ENCODE data around the gene AKR7A2. TPM values are rescaled to one million over a fixed set of nuclear protein-coding genes. Genes with fewer than 3 reads are reported as not detected.

The AKR7A2 gene
- total RNA-seq, 1 experiment from 2014 or later = 124 TPM

GRCh38 chr1:19343617-19344350 lies 31.8 kb upstream of the AKR7A2 start:
- DNase-seq (ENCODE audit: low read depth) = no peak

DNA sequence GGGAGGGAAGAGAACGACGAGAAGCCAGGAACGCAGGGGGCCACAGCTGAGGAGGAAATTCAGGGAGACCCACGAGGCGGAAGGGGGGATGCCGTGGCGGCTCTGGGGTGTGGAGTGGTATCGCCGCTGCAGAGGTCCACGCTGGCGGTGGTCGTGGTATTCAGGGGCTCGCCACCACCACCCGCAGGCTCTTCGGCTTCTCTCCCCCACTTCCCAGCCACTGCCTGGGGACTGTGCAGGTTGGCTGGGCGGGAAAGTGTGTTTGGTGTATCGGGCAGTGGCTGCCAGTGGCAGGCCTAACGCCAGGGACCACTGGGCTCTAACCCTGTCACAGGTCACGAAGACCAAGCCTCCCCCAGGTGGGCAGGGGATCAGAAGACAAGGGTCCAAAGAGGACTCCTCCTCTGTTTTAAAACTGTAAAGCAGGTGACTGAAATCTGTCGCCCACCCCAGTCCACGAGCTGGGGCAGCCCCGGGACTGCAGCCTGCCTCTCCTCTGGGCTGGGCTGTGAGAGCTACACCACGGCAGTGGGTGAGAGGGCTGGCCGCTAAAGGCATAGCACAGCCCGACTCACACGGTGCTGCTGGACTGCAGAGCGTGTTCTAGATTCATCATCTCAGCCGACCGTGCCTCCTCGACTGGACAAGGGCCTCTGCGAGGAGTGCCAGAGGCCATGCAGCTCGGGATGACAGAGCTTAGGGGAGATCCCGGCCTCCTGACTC lies 31.1 kb upstream of the AKR7A2 start:
- DNase-seq (ENCODE audit: low read depth) = no peak

DNA sequence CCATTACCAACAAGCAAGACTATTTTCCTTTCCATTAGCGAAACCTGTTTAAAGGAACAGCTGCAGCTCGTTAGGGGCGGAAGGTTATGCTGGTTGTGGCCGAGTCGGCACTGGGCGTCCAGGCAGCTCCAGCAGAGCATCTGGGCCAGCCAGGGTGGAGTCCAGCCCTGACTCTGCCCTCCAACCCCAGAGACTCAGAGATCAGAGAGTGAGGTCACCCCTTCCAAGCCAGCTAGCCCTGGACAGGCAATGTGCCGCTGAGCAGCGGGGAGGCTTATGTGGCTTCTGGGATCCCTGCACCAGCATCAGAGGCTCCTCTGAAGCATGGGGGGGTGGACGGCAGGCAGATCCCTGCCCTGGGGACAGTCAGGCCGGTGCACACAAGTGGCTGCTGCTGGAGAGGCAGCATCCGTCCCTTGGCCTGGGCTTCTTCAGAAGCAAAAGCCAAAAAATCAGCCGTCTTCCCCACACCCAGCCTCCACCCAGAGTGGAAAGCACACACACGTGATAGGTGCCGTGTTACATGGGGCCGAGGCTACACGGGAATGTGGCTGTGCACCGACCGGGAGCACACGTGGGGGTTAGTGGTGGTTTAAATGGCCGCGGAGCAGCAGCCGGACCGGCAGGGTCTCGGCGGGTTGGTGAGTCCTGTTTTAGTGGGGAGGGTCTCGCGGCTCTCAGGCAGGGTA lies 30.3 kb upstream of the AKR7A2 start:
- no peak for DNase-seq (ENCODE audit: low read depth)

DNA sequence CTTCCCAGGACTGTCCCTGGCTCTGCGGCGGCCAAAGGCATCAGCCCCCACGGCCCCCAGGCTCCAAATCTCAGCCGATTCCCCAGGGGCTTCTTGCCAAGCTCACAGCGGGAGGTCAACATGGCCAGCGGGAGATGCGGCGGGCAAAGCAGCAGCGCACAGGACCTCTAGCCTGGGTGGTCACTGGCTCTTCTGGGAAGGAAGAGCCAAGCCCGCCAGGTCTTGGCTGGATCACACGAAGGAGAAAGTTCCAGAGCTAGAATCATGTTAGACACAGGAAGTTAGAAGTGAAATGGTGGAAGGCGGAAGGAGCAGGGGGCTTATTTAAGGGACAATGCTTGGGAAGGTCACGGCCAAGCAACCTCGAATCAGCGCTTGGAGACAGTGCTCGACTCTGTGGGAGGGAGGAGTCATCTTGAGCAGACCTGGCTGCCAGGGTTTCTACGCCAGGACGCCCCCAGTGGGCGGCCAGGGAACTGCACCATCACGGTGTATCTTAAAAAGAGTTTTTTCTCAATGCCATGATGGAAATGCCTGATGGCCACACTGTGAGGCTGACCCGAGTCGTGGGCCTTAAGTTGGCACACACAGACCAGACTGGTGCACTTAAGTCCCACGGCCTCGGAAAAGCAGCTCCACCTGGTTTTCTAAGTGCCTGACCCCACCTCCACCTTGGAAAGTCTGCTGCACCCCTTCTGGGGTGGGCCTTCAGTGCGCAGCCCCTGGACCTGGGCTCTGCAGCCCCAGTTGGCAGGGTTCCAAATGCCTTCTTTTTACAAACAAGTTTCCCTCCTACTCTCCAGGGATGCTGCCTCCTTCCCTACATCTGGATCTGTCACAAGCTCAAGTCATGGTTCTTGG lies 29.5 kb upstream of the AKR7A2 start:
- peak; percentile 62 for DNase-seq (ENCODE audit: low read depth)

GRCh38 chr1:19340387-19340937 lies 28.5 kb upstream of the AKR7A2 start:
- DNase-seq (ENCODE audit: low read depth) = no peak

GRCh38 chr1:19339214-19339861 lies 27.4 kb upstream of the AKR7A2 start:
- DNase-seq (ENCODE audit: low read depth) = no peak

GRCh38 chr1:19338323-19338762 lies 26.4 kb upstream of the AKR7A2 start:
- no peak for DNase-seq (ENCODE audit: low read depth)

- DNase-seq (ENCODE audit: low read depth) = peak; percentile 27
Measured at GRCh38 chr1:19337289-19337688, 25.3 kb upstream of the AKR7A2 start.

DNA sequence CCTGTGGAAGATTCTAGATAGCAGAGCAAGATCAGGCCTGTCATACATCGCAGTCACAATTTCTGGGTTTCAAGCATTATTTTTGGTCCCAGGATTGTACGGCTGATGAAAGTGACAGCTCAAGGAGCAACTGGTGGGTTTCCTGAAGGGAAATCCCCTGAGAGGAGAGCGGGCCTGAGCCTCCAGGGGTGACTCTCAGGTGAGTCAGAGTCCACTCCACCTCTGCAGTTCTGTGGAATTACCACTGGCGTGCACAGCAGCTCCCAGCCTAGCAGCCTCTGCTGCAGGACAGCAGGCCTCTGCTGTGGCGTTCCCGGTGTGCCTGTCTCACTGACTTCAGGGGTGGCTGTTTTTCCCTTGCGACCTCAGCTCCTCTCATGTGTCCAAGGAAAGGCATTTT lies 24.6 kb upstream of the AKR7A2 start:
- DNase-seq (ENCODE audit: low read depth) = peak; percentile 58

DNA sequence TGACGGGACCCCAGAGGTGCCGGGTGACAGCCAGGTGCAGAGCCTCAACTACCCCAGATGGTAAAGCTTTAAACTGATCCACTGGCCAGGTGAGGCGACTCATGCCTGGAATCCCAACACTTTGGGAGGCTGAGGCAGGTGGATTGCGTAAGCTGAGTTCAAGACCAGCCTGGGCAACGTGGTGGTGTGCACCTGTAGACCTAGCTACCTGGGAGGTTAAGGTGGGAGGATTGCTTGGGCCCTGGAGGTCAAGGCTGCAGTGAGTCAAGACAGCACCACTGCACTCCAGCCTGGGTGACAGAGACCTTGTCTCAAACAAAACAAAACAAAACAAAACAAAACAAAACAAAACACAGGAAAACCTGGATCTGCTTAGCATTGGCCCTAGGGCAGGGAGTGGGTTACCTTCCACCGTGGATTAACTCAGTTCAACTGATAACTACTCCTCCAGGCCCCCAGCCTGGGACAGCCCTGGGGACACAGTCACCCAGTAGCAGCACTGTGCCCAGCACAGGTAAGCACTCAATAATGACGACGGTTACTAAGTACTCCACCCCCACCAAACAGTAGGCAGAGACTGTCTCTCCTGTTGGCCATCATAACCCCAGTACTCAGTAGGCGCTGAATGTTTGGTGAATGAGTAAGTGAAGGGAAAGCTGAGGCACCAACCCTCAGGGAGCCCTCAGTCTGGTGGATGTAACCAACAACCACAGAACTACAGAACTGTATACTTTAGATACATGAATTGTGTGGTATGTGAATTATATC lies 21.8 kb upstream of the AKR7A2 start:
- no peak for DNase-seq (ENCODE audit: low read depth)

DNA sequence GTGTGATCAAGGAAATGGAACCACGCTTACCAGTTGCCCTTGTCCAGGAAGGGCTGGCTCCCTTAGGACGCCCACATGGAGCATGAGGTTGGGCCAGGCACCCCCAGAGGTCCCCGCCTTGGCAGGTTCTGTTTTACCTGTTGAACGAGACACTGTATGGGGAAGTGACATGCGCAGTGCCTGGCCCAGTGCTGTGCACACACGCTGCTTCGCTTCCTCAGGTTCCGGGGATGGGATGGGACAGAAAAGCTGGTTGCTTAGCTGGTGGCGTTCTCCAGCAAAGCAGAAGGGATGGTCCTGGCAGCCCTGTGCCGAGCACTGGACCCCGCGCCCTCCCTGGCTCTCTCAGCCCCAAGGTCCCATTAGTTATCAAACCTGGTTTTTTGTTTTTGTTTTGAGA lies 20.9 kb upstream of the AKR7A2 start:
- no peak for DNase-seq (ENCODE audit: low read depth)

DNA sequence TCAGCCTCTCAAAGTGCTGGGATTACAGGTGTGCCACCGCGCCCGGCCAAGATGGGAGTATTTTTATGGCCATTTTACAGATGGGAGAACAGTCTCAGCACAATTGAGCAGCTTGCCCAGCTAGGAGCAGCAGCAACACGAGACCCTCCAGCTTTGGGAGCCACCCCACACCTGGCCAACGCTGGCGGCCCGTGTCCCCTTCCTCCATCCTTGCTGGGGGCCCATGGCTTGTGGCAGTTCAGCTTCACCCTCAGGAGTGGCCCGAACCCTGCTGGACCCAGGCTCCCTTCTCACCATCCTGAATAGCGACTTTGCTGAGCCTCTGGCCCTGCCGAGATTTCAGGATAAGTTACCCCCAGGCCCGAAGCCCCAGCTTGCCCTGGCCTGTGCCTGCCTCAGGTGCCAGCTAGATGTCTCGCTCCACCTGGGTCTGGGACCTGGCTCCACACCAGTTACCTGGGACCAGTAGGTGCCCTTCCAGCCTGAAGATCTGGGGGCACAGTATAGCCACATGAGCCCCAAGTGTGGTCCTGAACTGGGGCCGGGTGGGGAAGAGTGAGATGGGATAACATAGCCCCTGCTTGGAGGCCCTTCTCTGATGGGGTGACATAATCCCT lies 19.4 kb upstream of the AKR7A2 start:
- DNase-seq (ENCODE audit: low read depth) = no peak

DNA sequence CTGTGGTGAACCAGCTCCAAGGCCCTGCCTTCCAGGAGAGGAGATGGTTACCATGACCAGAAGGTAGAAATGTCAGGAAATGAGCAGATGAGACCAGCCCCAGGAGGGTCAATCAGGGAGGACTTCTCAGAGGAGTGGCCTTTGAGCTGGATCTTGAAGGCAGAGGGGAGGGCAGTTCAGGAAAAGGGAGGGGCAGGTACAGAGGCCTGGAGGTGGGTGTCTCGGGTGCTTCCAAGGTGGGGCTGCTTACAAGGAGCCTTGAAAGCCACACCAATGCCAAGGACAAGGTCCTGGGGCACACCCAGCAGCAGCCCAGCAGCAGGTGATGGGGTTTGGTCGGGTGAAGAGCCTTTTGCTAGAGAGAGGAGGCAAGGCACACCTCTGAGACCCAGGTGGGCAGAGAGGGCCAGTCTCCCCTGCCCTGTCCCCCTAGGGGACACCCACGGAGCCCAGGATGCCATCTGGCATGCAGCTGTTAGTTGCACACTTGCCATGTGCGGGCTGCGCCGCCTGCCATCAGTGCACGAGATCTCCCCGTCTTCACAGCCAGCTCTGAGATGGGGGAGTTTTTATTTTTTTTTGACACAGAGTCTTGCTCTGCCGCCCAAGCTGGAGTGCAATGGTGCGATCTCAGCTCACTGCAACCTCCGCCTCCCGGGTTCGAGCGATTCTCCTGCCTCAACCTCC lies 18.6 kb upstream of the AKR7A2 start:
- DNase-seq (ENCODE audit: low read depth) = no peak

DNA sequence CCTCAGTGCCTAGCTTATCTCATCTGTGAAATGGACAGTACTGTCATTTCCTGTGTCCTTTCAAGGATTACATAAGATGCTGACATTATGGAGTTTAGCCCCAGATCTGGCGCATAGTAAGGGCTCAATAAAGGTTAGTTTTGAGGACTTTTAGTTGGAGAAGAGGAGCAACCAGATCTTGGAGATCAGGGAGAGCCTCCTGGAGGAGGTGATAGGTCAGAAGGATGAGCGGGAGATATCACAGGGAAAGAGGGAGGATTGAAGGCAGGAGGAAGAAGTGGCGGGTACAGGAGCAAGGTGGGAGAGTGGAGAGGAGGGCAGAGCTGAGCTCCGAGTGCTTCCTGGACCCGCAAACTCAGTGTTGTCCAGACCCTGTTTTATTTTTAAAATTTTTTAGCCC lies 17.7 kb upstream of the AKR7A2 start:
- no peak for DNase-seq (ENCODE audit: low read depth)

- no peak for DNase-seq (ENCODE audit: low read depth)
Measured at GRCh38 chr1:19329188-19329587, 17.2 kb upstream of the AKR7A2 start.

GRCh38 chr1:19328486-19328885 lies 16.5 kb upstream of the AKR7A2 start:
- no peak for DNase-seq (ENCODE audit: low read depth)

DNA sequence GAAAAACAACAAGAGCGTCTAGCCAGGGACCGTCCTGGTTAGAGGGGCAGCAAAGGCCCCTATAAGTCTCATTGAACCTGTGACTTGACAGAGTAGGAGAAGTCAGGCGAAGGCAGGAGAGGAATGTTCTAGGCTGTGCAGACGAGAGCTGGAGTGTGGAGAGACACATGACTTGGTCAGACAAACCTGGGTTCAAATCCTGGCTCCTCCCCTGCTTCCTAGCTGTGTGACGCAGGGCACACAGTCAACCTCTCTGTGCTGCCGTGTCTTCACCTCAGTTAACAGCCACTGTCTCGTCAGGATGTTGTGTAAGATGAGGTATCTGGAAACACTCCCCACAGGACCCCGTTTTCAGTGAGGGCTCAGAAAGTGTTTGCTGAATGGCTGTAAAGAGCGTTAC lies 15.8 kb upstream of the AKR7A2 start:
- no peak for DNase-seq (ENCODE audit: low read depth)

DNA sequence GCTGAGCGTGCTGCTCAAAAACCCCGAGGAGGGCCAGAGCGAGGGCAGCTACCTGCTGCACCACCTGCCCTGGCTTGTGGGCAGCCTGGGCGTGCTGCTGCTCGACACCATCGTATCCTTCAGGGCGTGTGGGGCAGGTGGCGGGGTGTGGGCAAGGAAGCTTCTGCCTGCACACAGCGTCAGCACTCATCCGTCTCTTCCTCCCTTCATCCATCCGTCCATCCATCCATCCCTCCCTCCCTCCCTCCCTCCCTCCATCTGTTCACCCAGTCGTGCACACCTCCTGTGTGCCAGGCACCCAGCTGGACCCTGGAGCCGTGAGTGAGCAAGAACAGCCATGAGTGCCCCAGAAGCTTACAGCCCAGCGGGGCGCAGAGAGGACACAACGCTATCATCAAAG lies 15.4 kb upstream of the AKR7A2 start:
- DNase-seq (ENCODE audit: low read depth) = no peak

GRCh38 chr1:19326748-19327065 lies 14.8 kb upstream of the AKR7A2 start:
- DNase-seq (ENCODE audit: low read depth) = no peak

All from HT1080 (cell line).